H1 (cell line): ENCODE data around the gene MACROD2. TPM values are rescaled to one million over a fixed set of nuclear protein-coding genes. Genes with fewer than 3 reads are reported as not detected.

Experiments
- CBX5 ChIP-seq: fragments of 300-800, 300-1000 bp; sonication (generic); IDR thresholded peaks from 2 replicates; pipeline ENCODE4 v1.7.1; 2016; ENCODE audit warnings: antibody characterized with exemption, low read length, low read depth
- CBX8 ChIP-seq: fragments of 300-800, 300-1000 bp; sonication (generic); IDR thresholded peaks from 2 replicates; pipeline ENCODE4 v1.7.1; 2016; ENCODE audit warnings: low read depth, low read length, borderline replicate concordance
- CREB1 ChIP-seq: IDR thresholded peaks from 2 replicates; pipeline ENCODE4 v1.6.1; 2012; ENCODE audit warnings: inconsistent platforms
- CTBP2 ChIP-seq: IDR thresholded peaks from 2 replicates; pipeline ENCODE4 v1.7.0; 2011; ENCODE audit warnings: borderline replicate concordance, mild to moderate bottlenecking, moderate library complexity, mixed read lengths, low read length; ENCODE audit not compliant: insufficient read depth, insufficient read length
- EGR1 ChIP-seq: IDR thresholded peaks from 2 replicates; pipeline ENCODE4 v1.6.1; 2011; ENCODE audit warnings: low read depth, low read length, borderline replicate concordance
- KDM5A ChIP-seq: fragments of 200-600 bp; IDR thresholded peaks from 2 replicates; pipeline ENCODE4 v1.7.1; 2012; ENCODE audit warnings: mild to moderate bottlenecking, low read length, inconsistent platforms, mixed read lengths
- NRF1 ChIP-seq: IDR thresholded peaks from 2 replicates; pipeline ENCODE4 v1.6.1; 2011; ENCODE audit warnings: mild to moderate bottlenecking, low read depth, low read length, improper control_type of control experiment
- PHF8 ChIP-seq: fragments of 200-600 bp; sonication (generic); conservative IDR thresholded peaks from 2 replicates; pipeline ENCODE4 v1.7.1; 2012; ENCODE audit warnings: low read depth, mild to moderate bottlenecking, inconsistent platforms, low read length, moderate library complexity
- POU5F1 ChIP-seq: IDR thresholded peaks from 2 replicates; pipeline ENCODE4 v1.6.1; 2011; ENCODE audit warnings: low read depth, mild to moderate bottlenecking, low read length, moderate library complexity
- SIRT6 ChIP-seq: IDR thresholded peaks from one replicate; pipeline ENCODE4 v1.7.1; 2012; ENCODE audit warnings: low read length, inconsistent platforms
- YY1 ChIP-seq: IDR thresholded peaks from 2 replicates; pipeline ENCODE4 v1.6.1; 2011; ENCODE audit warnings: low read depth, mild to moderate bottlenecking, low read length
- polyA plus RNA-seq, 7 experiments: library from polyadenylated mRNA; depleted of rRNA in 3 of 7; stranded (reverse) in 5 of 7; unstranded in 2 of 7; fragments of >200 nt in 5 of 7; fragments of 200-250 nt in 2 of 7; gene quantifications; 1 replicate in 5 of 7; 2 replicates in 1 of 7; 4 replicates in 1 of 7; pipeline versions ENCODE4 v1.2.1 to v1.2.3, GENCODE V29; 2011 to 2013; ENCODE audit warnings: missing spikeins in 2 of 7, mixed read lengths in 2 of 7
- total RNA-seq: library from RNA; stranded (reverse); fragmentation: NEBNext Ultra II Directional; extraction: Animal tissue kit (Norgen Biotek cat#: 25700); gene quantifications from 2 replicates; pipeline ENCODE4 v1.2.1, GENCODE V29; 2021
- TF ChIP-seq, protein P1 (sequence below): fragments of 300-600 bp; sonication (generic); IDR thresholded peaks from 2 replicates; pipeline ENCODE4 v1.7.1; 2012; ENCODE audit warnings: low read length, moderate library complexity, mild to moderate bottlenecking, inconsistent platforms; ENCODE audit not compliant: insufficient replicate concordance
- TF ChIP-seq, protein P2 (sequence below): IDR thresholded peaks from 2 replicates; pipeline ENCODE4 v1.6.1; 2012; ENCODE audit warnings: inconsistent platforms

The MACROD2 gene
- total and polyA plus RNA-seq, 2 of the 8 experiments (the other 6 are each of a cell fraction or from before 2014, with no cell fraction given) = 0.70 to 3.9 TPM

GRCh38 chr20:15612769-15613168 lies 1617.5 kb downstream of the MACROD2 start (continued):
- TF ChIP-seq, protein P1, sequence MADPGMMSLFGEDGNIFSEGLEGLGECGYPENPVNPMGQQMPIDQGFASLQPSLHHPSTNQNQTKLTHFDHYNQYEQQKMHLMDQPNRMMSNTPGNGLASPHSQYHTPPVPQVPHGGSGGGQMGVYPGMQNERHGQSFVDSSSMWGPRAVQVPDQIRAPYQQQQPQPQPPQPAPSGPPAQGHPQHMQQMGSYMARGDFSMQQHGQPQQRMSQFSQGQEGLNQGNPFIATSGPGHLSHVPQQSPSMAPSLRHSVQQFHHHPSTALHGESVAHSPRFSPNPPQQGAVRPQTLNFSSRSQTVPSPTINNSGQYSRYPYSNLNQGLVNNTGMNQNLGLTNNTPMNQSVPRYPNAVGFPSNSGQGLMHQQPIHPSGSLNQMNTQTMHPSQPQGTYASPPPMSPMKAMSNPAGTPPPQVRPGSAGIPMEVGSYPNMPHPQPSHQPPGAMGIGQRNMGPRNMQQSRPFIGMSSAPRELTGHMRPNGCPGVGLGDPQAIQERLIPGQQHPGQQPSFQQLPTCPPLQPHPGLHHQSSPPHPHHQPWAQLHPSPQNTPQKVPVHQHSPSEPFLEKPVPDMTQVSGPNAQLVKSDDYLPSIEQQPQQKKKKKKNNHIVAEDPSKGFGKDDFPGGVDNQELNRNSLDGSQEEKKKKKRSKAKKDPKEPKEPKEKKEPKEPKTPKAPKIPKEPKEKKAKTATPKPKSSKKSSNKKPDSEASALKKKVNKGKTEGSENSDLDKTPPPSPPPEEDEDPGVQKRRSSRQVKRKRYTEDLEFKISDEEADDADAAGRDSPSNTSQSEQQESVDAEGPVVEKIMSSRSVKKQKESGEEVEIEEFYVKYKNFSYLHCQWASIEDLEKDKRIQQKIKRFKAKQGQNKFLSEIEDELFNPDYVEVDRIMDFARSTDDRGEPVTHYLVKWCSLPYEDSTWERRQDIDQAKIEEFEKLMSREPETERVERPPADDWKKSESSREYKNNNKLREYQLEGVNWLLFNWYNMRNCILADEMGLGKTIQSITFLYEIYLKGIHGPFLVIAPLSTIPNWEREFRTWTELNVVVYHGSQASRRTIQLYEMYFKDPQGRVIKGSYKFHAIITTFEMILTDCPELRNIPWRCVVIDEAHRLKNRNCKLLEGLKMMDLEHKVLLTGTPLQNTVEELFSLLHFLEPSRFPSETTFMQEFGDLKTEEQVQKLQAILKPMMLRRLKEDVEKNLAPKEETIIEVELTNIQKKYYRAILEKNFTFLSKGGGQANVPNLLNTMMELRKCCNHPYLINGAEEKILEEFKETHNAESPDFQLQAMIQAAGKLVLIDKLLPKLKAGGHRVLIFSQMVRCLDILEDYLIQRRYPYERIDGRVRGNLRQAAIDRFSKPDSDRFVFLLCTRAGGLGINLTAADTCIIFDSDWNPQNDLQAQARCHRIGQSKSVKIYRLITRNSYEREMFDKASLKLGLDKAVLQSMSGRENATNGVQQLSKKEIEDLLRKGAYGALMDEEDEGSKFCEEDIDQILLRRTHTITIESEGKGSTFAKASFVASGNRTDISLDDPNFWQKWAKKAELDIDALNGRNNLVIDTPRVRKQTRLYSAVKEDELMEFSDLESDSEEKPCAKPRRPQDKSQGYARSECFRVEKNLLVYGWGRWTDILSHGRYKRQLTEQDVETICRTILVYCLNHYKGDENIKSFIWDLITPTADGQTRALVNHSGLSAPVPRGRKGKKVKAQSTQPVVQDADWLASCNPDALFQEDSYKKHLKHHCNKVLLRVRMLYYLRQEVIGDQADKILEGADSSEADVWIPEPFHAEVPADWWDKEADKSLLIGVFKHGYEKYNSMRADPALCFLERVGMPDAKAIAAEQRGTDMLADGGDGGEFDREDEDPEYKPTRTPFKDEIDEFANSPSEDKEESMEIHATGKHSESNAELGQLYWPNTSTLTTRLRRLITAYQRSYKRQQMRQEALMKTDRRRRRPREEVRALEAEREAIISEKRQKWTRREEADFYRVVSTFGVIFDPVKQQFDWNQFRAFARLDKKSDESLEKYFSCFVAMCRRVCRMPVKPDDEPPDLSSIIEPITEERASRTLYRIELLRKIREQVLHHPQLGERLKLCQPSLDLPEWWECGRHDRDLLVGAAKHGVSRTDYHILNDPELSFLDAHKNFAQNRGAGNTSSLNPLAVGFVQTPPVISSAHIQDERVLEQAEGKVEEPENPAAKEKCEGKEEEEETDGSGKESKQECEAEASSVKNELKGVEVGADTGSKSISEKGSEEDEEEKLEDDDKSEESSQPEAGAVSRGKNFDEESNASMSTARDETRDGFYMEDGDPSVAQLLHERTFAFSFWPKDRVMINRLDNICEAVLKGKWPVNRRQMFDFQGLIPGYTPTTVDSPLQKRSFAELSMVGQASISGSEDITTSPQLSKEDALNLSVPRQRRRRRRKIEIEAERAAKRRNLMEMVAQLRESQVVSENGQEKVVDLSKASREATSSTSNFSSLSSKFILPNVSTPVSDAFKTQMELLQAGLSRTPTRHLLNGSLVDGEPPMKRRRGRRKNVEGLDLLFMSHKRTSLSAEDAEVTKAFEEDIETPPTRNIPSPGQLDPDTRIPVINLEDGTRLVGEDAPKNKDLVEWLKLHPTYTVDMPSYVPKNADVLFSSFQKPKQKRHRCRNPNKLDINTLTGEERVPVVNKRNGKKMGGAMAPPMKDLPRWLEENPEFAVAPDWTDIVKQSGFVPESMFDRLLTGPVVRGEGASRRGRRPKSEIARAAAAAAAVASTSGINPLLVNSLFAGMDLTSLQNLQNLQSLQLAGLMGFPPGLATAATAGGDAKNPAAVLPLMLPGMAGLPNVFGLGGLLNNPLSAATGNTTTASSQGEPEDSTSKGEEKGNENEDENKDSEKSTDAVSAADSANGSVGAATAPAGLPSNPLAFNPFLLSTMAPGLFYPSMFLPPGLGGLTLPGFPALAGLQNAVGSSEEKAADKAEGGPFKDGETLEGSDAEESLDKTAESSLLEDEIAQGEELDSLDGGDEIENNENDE = no peak
- no peak for TF ChIP-seq PHF8
- TF ChIP-seq CREB1 = no peak
- no peak for TF ChIP-seq CTBP2
- no peak for TF ChIP-seq NRF1
- TF ChIP-seq CBX5 = no peak
- no peak for TF ChIP-seq KDM5A
- no peak for TF ChIP-seq CBX8
- TF ChIP-seq YY1 = no peak
- no peak for TF ChIP-seq SIRT6
- no peak for TF ChIP-seq POU5F1
- TF ChIP-seq, protein P2, sequence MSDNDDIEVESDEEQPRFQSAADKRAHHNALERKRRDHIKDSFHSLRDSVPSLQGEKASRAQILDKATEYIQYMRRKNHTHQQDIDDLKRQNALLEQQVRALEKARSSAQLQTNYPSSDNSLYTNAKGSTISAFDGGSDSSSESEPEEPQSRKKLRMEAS = no peak
- TF ChIP-seq EGR1 = no peak
